HFFc6 (cell line): ENCODE results near the gene SIX5. TPM values are rescaled to one million over a fixed set of nuclear protein-coding genes. Genes with fewer than 3 reads are reported as not detected.

Experiments
- DNase-seq: peaks from one replicate; pipeline ENCODE4 v3.0.0-alpha.2; 2018
- H3K27ac Mint-ChIP-seq: 2 replicates; pipeline ENCODE4 v1.8.0; 2020; ENCODE audit warnings: mild to moderate bottlenecking, mixed read lengths
- H3K27me3 Mint-ChIP-seq: 2 replicates; pipeline ENCODE4 v1.8.0; 2021; ENCODE audit warnings: mild to moderate bottlenecking, moderate library complexity, mixed read lengths; ENCODE audit not compliant: insufficient read depth
- H3K36me3 Mint-ChIP-seq: 2 replicates; pipeline ENCODE4 v1.8.0; 2021; ENCODE audit warnings: low read depth, mixed read lengths
- H3K4me1 Mint-ChIP-seq: 2 replicates; pipeline ENCODE4 v1.8.0; 2020; ENCODE audit warnings: low read depth, mixed read lengths
- H3K4me3 Mint-ChIP-seq: 2 replicates; pipeline ENCODE4 v1.8.0; 2020; ENCODE audit warnings: mild to moderate bottlenecking, moderate library complexity, mixed read lengths
- H3K9me3 Mint-ChIP-seq: 2 replicates; pipeline ENCODE4 v1.8.0; 2020; ENCODE audit warnings: mild to moderate bottlenecking, mixed read lengths
- total RNA-seq, 6 experiments: library from RNA; stranded (reverse); fragmentation: NEBNext Ultra II Directional; extraction: Animal tissue kit (Norgen Biotek cat#: 25700); gene quantifications; 2 replicates in 1 of 6; 3 replicates in 5 of 6; pipeline ENCODE4 v1.2.3, GENCODE V29; 2021
- TF ChIP-seq, protein P1 (sequence below): fragments of 200-600 bp; sonication (generic); IDR thresholded peaks from 2 replicates; pipeline ENCODE4 v1.5.0; 2021; ENCODE audit warnings: antibody characterized with exemption, mild to moderate bottlenecking

The SIX5 gene
- total RNA-seq, 6 experiments from 2014 or later, result 14.0 to 15.1 (median 14.4) TPM

DNA sequence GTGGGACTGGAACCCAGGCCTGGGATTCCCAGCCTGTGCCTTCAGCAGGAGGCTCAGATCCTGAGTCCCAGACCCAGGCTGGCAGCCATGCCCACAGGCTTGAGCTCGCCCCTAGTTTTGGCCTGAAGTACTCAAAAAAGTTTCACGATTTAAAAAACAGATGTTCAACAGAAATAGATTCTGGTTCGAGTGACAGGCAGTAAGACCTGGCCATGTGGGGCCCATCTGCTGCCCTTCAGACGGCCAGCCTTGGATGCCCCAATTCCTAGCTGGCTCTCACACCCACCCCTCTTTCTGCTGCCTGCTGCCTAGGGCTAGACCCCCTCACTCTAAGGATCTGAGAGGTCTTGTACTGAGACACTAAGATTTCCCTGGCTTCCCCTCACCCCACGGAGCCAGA is 16.0 kb upstream of the SIX5 start:
- peaks cover 25% of the 10 kb centered on the region for H3K36me3 Mint-ChIP-seq
- peak overlapping the region; percentile 78 for H3K27ac Mint-ChIP-seq
- peaks cover 35% of the 10 kb centered on the region for H3K4me1 Mint-ChIP-seq
- peaks cover 4% of the 10 kb centered on the region; the same call in 1 of the 2 replicates for H3K27me3 Mint-ChIP-seq
- no peak for DNase-seq
- TF ChIP-seq, protein P1, sequence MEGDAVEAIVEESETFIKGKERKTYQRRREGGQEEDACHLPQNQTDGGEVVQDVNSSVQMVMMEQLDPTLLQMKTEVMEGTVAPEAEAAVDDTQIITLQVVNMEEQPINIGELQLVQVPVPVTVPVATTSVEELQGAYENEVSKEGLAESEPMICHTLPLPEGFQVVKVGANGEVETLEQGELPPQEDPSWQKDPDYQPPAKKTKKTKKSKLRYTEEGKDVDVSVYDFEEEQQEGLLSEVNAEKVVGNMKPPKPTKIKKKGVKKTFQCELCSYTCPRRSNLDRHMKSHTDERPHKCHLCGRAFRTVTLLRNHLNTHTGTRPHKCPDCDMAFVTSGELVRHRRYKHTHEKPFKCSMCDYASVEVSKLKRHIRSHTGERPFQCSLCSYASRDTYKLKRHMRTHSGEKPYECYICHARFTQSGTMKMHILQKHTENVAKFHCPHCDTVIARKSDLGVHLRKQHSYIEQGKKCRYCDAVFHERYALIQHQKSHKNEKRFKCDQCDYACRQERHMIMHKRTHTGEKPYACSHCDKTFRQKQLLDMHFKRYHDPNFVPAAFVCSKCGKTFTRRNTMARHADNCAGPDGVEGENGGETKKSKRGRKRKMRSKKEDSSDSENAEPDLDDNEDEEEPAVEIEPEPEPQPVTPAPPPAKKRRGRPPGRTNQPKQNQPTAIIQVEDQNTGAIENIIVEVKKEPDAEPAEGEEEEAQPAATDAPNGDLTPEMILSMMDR, result no peak
- no peaks in the 10 kb centered on the region for H3K9me3 Mint-ChIP-seq
- H3K4me3 Mint-ChIP-seq, result no peak overlapping the region

DNA sequence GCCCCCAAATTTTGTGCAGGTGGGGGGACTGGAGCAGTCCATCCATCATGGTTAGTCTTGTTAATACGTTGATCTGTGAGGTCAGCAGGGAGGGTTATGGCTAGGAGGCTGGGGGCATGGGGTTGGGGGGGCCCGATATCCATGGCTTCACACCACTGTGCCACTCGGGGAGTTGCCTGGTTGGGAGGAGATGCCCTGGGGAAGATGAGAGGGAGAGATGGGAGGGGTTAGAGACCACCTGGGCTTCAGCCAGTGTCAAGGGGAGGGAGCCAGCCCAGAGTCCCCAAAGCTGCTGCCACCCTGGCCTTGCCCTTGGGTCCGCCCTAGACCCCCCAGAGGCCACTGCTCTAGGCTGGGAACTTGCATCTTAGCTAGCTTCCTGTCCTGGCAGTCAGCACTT is 15.0 kb upstream of the SIX5 start:
- TF ChIP-seq, protein P1, result no peak
- peaks cover 35% of the 10 kb centered on the region for H3K4me1 Mint-ChIP-seq
- peak overlapping the region; percentile 99 for H3K27ac Mint-ChIP-seq
- peaks cover 30% of the 10 kb centered on the region for H3K36me3 Mint-ChIP-seq
- peak overlapping the region; percentile 83 for H3K4me3 Mint-ChIP-seq
- DNase-seq, result no peak
- no peaks in the 10 kb centered on the region for H3K9me3 Mint-ChIP-seq
- peaks cover 4% of the 10 kb centered on the region; the same call in 1 of the 2 replicates for H3K27me3 Mint-ChIP-seq

DNA sequence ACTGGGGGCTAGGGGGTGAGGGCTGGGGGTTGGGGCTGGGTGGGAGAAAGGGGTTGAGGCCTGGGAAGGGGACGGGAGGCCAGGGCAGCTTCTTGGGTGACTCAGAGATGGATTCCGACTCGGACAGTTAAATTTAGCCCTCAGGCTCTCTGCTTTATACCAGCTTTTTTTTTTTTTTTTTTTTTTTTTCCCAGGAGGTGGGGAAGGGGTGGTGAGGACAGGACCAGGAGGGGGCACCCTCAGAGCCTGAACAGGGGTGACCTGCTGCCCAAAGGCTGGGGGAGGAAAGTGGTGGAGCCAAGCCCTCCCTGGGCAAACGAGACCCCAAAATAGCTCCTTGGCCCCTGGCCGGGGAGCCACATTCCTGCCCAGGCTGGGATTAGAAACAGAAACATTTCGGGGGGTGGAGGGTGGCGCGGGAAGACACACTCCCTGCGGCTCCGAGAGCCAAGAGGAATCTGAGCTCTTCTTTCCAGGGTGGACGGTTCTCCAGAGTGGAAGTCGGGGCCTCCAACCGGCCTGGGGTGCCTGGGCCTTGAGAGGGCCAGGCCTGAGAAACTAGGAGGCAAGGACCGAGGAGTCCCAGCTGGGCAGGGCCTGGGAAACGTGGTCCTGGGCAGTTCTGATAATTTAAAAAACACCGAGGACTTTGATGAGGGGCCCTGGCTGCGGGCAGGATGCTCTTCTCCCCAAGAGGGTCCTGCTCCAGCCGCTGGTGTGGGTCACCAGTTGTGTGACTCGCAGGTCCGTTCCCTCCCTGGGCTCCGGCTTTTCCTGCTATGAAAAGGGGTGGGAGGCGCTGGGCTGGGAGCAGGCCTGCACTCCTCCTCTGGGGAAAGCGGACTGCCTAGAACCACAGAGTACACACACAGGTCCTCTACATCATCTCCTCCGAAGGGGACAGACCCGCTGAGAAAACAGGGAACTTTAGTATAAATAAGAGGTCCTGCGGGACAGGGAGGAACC is 14.1 kb upstream of the SIX5 start:
- peak overlapping the region; percentile 83 for H3K4me3 Mint-ChIP-seq

DNA sequence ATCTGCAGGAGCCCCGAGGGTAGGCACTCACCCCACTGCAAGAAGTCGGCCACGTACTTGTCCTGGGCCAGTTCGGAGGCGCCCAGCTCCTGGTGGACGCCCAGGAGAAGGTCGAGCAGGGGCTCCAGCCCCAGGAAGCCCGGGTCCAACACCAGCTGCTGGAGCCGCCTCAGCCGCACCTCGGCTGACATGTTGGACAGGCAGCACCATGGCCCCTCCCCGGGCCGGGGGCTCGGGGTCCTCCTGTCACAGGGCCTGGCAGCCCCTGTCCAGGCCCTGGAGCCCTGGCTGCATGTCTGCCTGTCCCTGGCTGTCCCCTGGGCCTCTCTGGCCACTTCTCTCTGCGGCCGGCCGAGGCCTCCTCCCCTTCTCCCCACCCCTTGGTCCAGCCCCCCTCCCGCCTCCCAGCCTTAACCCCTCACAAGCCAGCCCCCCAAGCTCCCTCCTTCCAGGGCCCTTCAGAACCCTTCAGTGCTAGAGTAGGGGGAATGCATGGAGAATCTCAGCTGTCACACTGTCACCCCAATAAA is 13.2 kb upstream of the SIX5 start, which contains the start of gene DMPK:
Gene DMPK, minus strand, starts transcription at position 329 of the 530 bp plus-strand sequence. Its CDS starts 138 bp downstream, at position 191.
- no peaks in the 10 kb centered on the region for H3K9me3 Mint-ChIP-seq
- TF ChIP-seq, protein P1, result no peak
- H3K27ac Mint-ChIP-seq, result peak within 1 kb of the TSS; percentile 99
- DNase-seq, result no peak
- H3K27me3 Mint-ChIP-seq, result peaks cover 4% of the 10 kb centered on the region; the same call in 1 of the 2 replicates
- H3K36me3 Mint-ChIP-seq, result peaks cover 21% of the 10 kb centered on the region
- H3K4me3 Mint-ChIP-seq, result peak within 1 kb of the TSS; percentile 83
- H3K4me1 Mint-ChIP-seq, result peaks cover 35% of the 10 kb centered on the region

More for the DNA sequence above, 14.1 kb upstream of the SIX5 start:
- Mint-ChIP-seq H3K27me3 (peaks cover 4% of the 10 kb centered on the region; the same call in 1 of the 2 replicates), H3K36me3 (peaks cover 29% of the 10 kb centered on the region), H3K4me1 (peaks cover 35% of the 10 kb centered on the region), H3K27ac (peak overlapping the region; percentile 99), H3K9me3 (no peaks in the 10 kb centered on the region)
- DNase-seq, result peak; percentile 82
- TF ChIP-seq, protein P1, result peak; percentile 50

DNA sequence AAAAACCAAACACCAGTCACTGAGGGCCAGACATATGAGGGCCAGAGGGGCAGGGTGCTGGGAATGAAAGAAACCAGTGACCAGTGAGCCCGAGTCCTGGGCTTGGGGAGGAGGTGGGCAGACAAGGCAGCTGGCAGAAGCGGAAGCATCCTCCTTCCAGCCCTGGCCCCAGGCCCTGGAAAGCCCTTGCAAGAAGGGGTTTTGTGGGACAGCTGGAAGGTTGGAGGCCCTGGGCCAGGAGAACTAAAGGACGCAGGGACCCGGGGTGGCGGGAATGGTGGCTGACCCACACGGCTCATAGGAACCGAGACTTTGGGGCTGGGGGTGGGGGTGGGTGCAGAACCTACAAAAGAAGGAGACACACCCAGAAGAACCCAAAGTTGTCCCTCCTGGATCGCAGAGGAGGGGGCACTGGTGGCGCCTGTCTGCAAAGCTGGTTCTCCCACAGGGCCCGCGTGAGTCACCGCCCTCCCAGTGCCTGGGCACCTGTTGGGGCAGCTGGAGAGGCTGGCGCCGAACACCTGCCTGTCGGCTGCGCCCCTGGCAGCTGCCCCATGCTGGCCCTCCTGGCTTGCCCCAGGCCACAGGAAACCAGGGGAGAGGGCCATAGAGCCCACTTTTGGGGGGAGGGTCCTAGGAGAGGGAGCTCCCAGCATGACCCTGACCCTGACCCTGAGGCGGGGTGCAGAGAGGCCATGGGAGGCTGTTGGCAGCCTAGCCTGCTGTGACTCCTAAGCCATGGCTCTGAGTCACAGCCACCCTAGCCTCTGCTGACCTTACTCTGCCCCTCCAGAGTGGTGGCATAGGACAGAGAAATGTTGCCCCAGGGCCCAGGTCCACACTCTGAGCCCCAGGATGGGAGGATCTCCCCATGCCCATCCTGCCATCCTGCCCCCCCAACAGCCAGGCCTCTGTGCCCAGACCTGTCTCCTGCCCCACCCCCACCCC is 12.4 kb upstream of the SIX5 start:
- no peaks in the 10 kb centered on the region for H3K9me3 Mint-ChIP-seq
- peaks cover 28% of the 10 kb centered on the region for H3K36me3 Mint-ChIP-seq
- peaks cover 4% of the 10 kb centered on the region; the same call in 1 of the 2 replicates for H3K27me3 Mint-ChIP-seq
- no peak for DNase-seq
- H3K4me1 Mint-ChIP-seq, result peaks cover 35% of the 10 kb centered on the region
- peak overlapping the region; percentile 83 for H3K4me3 Mint-ChIP-seq
- H3K27ac Mint-ChIP-seq, result peak overlapping the region; percentile 77
- TF ChIP-seq, protein P1, result no peak
